ENCODE results near the gene CYB561D1. TPM values are rescaled to one million over a fixed set of nuclear protein-coding genes. Genes with fewer than 3 reads are reported as not detected.

Gene CYB561D1
- total and polyA plus RNA-seq, 2 of the 8 experiments (the other 6 are each of a cell fraction or from before 2014, with no cell fraction given): 3.6 to 3.8 TPM

DNA sequence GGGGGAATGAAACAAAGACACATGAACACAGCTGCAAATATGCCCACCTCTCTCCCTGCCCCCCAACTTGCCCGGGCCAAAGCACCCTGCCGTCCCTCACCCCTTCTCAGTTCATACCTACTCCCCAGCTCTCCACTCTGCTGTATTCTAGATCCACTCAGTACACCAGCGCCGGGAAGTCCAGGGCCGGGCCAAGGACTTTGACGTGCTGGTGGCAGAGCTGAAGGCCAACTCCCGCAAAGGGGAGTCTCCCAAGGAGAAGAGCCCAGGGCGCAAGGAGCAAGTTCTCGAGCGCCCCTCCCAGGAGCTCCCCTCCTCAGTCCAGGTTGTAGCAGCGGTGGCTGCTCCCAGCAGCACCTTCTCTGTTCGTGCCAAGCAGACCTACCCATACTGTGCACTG is 5.2 kb upstream of the CYB561D1 start:
- Histone ChIP-seq H3K18ac (ENCODE audit: extremely low read depth, low read length) (no peak overlapping the region), H2BK15ac (ENCODE audit: low read length) (no peak overlapping the region), H3K36me3 (ENCODE audit: control insufficient read depth in 2 of 4, insufficient read depth in 4 of 4, low read length in 3 of 4) (no peaks in the 10 kb centered on the region; a peak in 1 of 8 replicates), H3K9ac (replicated peaks in 1 of 4; ENCODE audit: extremely low read depth in 1 of 4, low read depth in 3 of 4, low read length in 3 of 4) (no peak overlapping the region), H2AFZ (ENCODE audit: low read length) (no peak overlapping the region), H3K4me3 (ENCODE audit: extremely low read depth in 1 of 4, insufficient read depth in 2 of 4, low read depth in 3 of 4, low read length in 4 of 4) (no peak overlapping the region), H3K14ac (ENCODE audit: insufficient read length) (no peak overlapping the region), H3K79me1 (ENCODE audit: low read depth, low read length) (no peaks in the 10 kb centered on the region; the same call in 1 of the 2 replicates), H3K23ac (ENCODE audit: insufficient read length) (no peak overlapping the region), H4K91ac (replicated peaks; ENCODE audit: insufficient read length, low read length) (no peak overlapping the region), H3K56ac (replicated peaks; ENCODE audit: insufficient read length, low read depth, low read length) (no peak overlapping the region), H2BK12ac (ENCODE audit: low read depth, low read length) (no peak overlapping the region), H3K27ac (ENCODE audit: low read depth, low read length) (no peak overlapping the region; the same call in 1 of the 2 replicates), H3K23me2 (ENCODE audit: low read depth, low read length) (peaks cover 12% of the 10 kb centered on the region), H4K8ac (ENCODE audit: extremely low read depth, insufficient read depth, low read length) (no peak overlapping the region), H3K4me1 (replicated peaks in 1 of 4; ENCODE audit: control insufficient read depth in 3 of 4, insufficient read depth in 4 of 4, low read length in 3 of 4) (peaks cover 0 to 6% (median 2%) of the 10 kb centered on the region in 4 experiments; a peak in 3 of 7 replicates), H2AK5ac (ENCODE audit: low read depth, low read length) (no peak overlapping the region), H4K5ac (ENCODE audit: insufficient read length, low read depth, low read length) (no peak overlapping the region), H3K79me2 (ENCODE audit: control insufficient read depth in 1 of 2, insufficient read depth in 2 of 2, low read length in 2 of 2) (no peaks in the 10 kb centered on the region), H2BK20ac (ENCODE audit: low read length) (no peak overlapping the region), H3K4ac (replicated peaks; ENCODE audit: insufficient read length, low read depth, low read length) (no peak overlapping the region), H3K27me3 (replicated peaks in 1 of 4; ENCODE audit: control insufficient read depth in 3 of 4, extremely low read depth in 1 of 4, insufficient read depth in 3 of 4, low read length in 3 of 4) (no peaks in the 10 kb centered on the region), H2BK120ac (replicated peaks; ENCODE audit: low read depth, low read length) (no peak overlapping the region), H3K9me3 (ENCODE audit: insufficient read depth in 2 of 2, low read depth in 1 of 2, low read length in 1 of 2) (no peaks in the 10 kb centered on the region), H3K4me2 (ENCODE audit: insufficient read depth in 1 of 2, low read depth in 2 of 2, low read length in 2 of 2) (no peak overlapping the region), H2BK5ac (ENCODE audit: low read depth, low read length) (no peak overlapping the region), H4K20me1 (replicated peaks in 1 of 2; ENCODE audit: control insufficient read depth in 1 of 2, insufficient read depth in 2 of 2, low read length in 2 of 2) (peaks cover 0 to 1% of the 10 kb centered on the region in 2 experiments)
- 93% methylated on average over 10 of the region's 12 CpGs; no CpG with 5 or more reads in 1 of the 2 experiments for WGBS, 2 experiments (ENCODE audit: extremely low coverage in 1 of 2, insufficient coverage in 1 of 2, insufficient read length in 1 of 2, insufficient replicate concordance in 2 of 2, low coverage in 1 of 2, low lambda C conversion rate in 2 of 2, missing lambda C conversion rate in 1 of 2)
- no peak for FAIRE-seq
- DNase-seq (ENCODE audit: low read depth in 1 of 2, low spot score in 2 of 2): no peak
- CTCF ChIA-PET (ENCODE audit: partially characterized antibody): interaction anchor here (0.6 to 43.7 kb wide), 8 partner anchors 9 to 184 kb away, joined by 3 to 1755 read pairs (median 6); partner anchors contain the start of genes AMIGO1, ATXN7L2, GPR61 and PSMA5
- no peak for TF ChIP-seq RAD21 (IDR thresholded peaks at IDR 0.05 in 1 of 2, conservative IDR thresholded peaks at IDR 0.05 in 1 of 2; ENCODE audit: low read depth in 2 of 2, low read length in 2 of 2)
- POLR2A ChIA-PET (ENCODE audit: partially characterized antibody): interaction anchor here (0.7 to 3.1 kb wide), 4 partner anchors 19 to 180 kb away, joined by 3 to 10 read pairs (median 4); partner anchors contain the start of gene GPR61

All from H1 (cell line).